GM10248 (cell line): Measurements from ENCODE around the gene TIMM50.
A peak's percentile ranks its signal among the peaks of the same experiment; 100 is the strongest.
"Not testable (repeated sequence)": the region's sequence is repeated elsewhere in the genome, so short reads cannot be mapped to it uniquely, and the experiment has no call there.

Source experiments
- CTCF ChIA-PET: fragments of 300-600 bp; sonication (Branson Sonifier 250); formaldehyde crosslinking; extraction: SDS; loops from one replicate; lab custom pipeline; 2021; ENCODE audit warnings: antibody characterized with exemption; lab: Yijun Ruan, JAX
- POLR2A ChIA-PET: fragments of 350-650 bp; sonication (Branson Sonifier 250); formaldehyde crosslinking; extraction: SDS; loops from one replicate; lab custom pipeline; 2020; ENCODE audit warnings: antibody characterized with exemption; lab: Yijun Ruan, JAX
- DNase-seq: peaks from one replicate; pipeline ENCODE4 v3.0.0; 2012; ENCODE audit errors: extremely low spot score
- TF ChIP-seq, protein P1 (sequence below): IDR thresholded peaks from 2 replicates; pipeline ENCODE4 v1.5.1; 2012; ENCODE audit warnings: mild to moderate bottlenecking, low read depth; ENCODE audit errors: extremely low read depth, missing control alignments, control extremely low read depth

The TIMM50 gene

DNA sequence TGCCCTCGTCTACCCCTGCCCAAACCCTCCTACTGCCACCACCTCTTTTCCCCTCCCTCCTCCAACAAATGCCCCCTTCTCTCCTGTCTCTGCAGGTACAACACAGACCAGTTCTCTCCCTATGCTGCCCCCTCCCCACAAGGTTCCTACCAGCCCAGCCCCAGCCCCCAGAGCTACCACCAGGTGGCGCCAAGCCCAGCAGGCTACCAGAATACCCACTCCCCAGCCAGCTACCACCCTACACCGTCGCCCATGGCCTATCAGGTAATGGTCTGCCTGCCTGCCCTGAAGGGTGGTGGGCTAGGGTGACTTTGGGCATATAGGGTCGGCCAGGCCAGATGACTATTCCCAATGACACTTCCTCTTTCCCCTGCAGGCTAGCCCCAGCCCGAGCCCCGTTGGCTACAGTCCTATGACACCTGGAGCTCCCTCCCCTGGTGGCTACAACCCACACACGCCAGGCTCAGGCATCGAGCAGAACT lies 6.5 kb upstream of the TIMM50 start:
- peak; percentile 72 for DNase-seq
- ChIA-PET POLR2A (no interaction called here), CTCF (interaction anchor here (0.6 to 3.8 kb wide), 25 partner anchors 10 to 781 kb away, joined by 3 to 38 read pairs (median 4); partner anchors contain the start of genes EID2B, RPS16 and SUPT5H)
- TF ChIP-seq, protein P1, sequence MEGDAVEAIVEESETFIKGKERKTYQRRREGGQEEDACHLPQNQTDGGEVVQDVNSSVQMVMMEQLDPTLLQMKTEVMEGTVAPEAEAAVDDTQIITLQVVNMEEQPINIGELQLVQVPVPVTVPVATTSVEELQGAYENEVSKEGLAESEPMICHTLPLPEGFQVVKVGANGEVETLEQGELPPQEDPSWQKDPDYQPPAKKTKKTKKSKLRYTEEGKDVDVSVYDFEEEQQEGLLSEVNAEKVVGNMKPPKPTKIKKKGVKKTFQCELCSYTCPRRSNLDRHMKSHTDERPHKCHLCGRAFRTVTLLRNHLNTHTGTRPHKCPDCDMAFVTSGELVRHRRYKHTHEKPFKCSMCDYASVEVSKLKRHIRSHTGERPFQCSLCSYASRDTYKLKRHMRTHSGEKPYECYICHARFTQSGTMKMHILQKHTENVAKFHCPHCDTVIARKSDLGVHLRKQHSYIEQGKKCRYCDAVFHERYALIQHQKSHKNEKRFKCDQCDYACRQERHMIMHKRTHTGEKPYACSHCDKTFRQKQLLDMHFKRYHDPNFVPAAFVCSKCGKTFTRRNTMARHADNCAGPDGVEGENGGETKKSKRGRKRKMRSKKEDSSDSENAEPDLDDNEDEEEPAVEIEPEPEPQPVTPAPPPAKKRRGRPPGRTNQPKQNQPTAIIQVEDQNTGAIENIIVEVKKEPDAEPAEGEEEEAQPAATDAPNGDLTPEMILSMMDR: peak; percentile 66

DNA sequence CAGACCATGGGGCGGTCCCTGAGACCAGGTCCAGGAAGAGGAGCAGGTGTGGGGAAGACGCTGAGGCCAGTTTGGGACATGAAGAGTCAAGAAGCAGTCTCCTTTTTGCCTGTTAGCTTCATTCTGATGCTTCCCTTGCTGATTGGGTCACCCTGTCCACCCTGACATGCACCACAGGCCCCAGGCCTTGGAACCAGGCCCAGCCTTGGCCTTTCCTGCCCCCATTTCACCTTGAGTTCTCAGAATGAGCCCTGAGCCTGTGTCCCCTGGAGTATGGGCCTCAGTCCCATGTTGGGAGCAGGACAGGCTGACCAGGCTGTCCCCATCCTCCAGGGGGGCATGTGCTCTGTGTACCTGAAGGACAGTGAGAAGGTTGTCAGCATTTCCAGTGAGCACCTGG lies 4.9 kb upstream of the TIMM50 start:
- no peak for DNase-seq
- POLR2A ChIA-PET: no interaction called here
- TF ChIP-seq, protein P1: no peak
- CTCF ChIA-PET: interaction anchor here (1.0 to 3.8 kb wide), 7 partner anchors 12 to 58 kb away, joined by 3 to 38 read pairs (median 6); partner anchors contain the start of genes EID2B and SUPT5H

DNA sequence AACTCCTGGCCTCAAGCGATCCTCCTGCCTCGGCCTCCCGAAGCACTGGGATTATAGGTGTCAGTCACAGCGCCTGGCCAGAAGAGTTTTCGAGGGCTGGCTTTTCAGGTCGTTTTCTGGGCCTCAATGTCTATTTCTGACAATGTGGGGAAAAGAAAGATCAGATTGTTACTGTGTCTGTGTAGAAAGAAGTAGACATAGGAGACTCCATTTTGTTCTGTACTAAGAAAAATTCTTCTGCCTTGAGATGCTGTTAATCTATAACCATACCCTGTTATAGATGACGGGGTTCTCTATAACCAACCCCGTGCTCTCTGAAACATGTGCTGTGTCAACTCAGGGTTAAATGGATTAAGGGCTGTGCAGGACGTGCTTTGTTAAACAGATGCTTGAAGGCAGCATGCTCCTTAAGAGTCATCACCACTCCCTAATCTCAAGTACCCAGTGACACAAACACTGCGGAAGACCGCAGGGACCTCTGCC lies 1.3 kb upstream of the TIMM50 start:
- POLR2A ChIA-PET, CTCF ChIA-PET, DNase-seq: not testable (repeated sequence)

DNA sequence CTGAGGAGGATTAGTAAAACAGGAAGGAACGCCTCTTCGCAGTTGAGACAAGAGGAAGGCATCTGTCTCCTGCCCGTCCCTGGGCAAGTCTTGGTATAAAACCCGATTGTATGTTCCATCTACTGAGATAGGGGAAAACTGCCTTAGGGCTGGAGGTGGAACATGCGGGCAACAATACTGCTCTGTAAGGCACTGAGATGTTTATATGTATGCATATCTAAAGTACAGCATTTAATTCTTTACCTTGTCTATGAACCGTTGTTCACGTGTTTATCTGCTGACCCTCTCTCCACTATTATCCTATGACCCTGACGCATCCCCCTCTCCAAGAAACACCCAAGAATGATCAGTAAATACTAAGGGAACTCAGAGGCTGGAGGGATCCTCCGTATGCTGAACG lies 722 bp upstream of the TIMM50 start:
- ChIA-PET CTCF (no interaction called here), POLR2A (no interaction called here)
- TF ChIP-seq, protein P1: no peak
- DNase-seq: no peak

DNA sequence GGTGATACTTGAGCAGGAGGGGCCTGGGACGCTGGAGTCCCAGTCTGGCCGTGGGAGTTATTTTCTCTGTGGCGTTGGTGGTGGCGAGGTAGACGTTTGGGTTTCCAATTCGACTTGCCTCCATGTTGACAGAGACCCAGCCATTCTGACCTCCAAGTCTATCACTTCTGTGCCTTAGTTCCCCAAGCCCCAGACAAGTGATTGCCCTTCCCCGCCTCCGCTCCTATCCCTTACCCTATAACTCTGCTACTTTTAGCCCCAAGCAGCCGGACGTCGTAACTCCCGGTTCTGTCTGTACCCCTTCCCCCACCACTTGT lies 549 bp downstream of the TIMM50 start:
- TF ChIP-seq, protein P1: no peak
- ChIA-PET POLR2A (no interaction called here), CTCF (no interaction called here)
- DNase-seq: no peak

DNA sequence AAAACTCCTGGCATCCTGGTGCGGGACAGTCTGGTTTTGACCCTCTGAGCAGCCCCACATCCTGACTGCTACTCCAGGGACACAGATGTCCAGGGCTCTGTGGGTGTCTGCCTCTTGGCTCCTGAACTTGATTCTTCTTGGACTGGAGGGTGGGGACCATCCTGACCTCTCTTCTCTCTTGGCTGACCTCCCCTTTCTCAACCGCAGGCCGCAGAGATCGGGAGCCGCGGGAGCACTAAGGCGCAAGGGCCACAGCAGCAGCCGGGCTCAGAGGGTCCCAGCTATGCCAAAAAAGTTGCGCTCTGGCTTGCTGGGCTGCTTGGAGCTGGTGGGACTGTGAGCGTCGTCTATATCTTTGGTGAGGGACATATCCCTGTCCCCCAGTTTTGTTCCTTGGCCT lies 1.0 kb downstream of the TIMM50 start:
- TF ChIP-seq, protein P1: no peak
- ChIA-PET POLR2A (interaction anchor here (0.7 kb wide), 1 partner anchor 22 kb away, joined by 5 read pairs; no protein-coding TSS in a partner anchor), CTCF (interaction anchor here (1.5 kb wide), 1 partner anchor 10 kb away, joined by 3 read pairs; no protein-coding TSS in a partner anchor)
- DNase-seq: no peak

DNA sequence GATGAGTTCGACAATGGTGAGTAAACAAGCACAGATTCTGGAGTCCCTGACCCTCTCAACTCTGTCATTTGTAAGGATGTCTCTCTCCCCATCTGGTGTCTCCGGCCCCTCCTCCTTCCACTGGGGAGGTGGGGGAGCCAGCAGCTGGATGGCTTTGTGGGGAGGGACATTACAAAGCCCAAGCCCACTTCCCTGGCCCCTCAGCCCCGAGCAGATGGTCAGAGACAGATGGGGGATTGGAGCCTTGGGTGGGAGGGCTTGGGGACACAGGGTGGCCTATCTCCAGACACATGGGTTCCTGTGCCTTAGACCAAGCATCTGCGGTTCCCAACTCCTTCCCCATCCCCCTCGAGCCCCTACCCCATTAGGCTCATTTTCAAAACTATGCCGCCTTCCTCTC lies 2.5 kb downstream of the TIMM50 start:
- POLR2A ChIA-PET: interaction anchor here (0.7 kb wide), 1 partner anchor 35 kb away, joined by 3 read pairs; no protein-coding TSS in a partner anchor

More for the DNA sequence above, 2.5 kb downstream of the TIMM50 start:
- TF ChIP-seq, protein P1: no peak
- no peak for DNase-seq
- CTCF ChIA-PET: no interaction called here
